Mucosa of stomach (tissue), 1 donor: ENCODE measurements around the gene PLAAT2.
A peak's percentile ranks its signal among the peaks of the same experiment; 100 is the strongest.
"Not testable (repeated sequence)": the region's sequence is repeated elsewhere in the genome, so short reads cannot be mapped to it uniquely, and the experiment has no call there.

Source experiments
- H3K27me3 ChIP-seq: one replicate; pipeline ENCODE4 v1.7.0; 2013; ENCODE audit warnings: mild to moderate bottlenecking, low read length; ENCODE audit not compliant: control insufficient read depth, insufficient read depth
- H3K36me3 ChIP-seq: one replicate; pipeline ENCODE4 v1.7.0; 2013; ENCODE audit warnings: low read length; ENCODE audit not compliant: control insufficient read depth, insufficient read depth
- H3K4me1 ChIP-seq: one replicate; pipeline ENCODE4 v1.7.0; 2013; ENCODE audit warnings: mild to moderate bottlenecking, low read length; ENCODE audit not compliant: control insufficient read depth, insufficient read depth
- H3K4me3 ChIP-seq: one replicate; pipeline ENCODE4 v1.7.0; 2013; ENCODE audit warnings: low read length
- H3K9ac ChIP-seq: one replicate; pipeline ENCODE4 v1.7.0; 2013; ENCODE audit warnings: mild to moderate bottlenecking, low read length, moderate library complexity
- H3K9me3 ChIP-seq: one replicate; pipeline ENCODE4 v1.7.0; 2013; ENCODE audit warnings: mild to moderate bottlenecking, low read length, moderate library complexity; ENCODE audit not compliant: control insufficient read depth
- donor health status: Pancreatic carcinoma.

PLAAT2 gene

DNA sequence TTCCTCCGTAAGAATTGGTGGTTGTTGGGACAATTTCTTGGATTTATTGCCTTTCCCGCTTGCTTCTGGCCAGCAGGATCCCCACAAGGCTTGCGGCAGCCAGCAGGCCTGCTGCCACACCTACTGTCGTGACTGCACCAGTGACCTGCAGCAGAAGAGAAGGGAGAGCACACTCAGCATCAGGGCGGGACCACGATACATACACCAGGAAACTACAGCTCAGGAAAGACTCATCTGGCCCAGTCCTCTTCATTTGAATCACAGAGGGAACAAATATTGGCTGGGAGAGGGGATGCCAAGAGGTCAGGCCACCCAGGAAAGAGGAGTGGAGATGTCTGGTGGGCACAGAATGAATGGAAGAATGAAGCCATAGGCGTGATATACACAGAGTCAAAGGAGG lies 10.3 kb downstream of the PLAAT2 start:
- H3K9me3 ChIP-seq = no peaks in the 10 kb centered on the region
- H3K4me1 ChIP-seq = peaks cover 13% of the 10 kb centered on the region
- H3K36me3 ChIP-seq = no peaks in the 10 kb centered on the region
- H3K27me3 ChIP-seq = no peaks in the 10 kb centered on the region
- no peak overlapping the region for H3K4me3 ChIP-seq
- H3K9ac ChIP-seq = no peak overlapping the region

DNA sequence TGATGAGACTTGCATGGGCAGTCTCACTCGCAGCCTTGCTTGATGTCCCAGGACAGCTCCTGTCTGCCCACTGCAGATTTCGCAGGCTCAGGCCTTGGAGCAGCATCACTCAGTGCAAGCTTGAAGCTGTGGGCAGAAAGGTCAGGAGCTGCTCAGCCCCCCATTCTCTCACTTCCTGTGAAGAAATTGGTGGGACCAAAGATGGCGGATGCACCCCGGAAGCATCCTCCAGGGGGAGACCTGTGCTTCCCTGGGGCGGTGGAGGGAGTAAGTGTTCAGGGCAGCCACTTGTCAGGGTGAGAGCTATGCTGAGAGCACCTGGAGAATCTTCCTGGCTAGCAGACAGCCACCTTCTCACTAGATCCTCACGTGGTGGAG lies 11.3 kb downstream of the PLAAT2 start:
- peaks cover 9% of the 10 kb centered on the region for H3K4me1 ChIP-seq
- H3K4me3 ChIP-seq = no peak overlapping the region
- H3K27me3 ChIP-seq = no peaks in the 10 kb centered on the region
- H3K36me3 ChIP-seq = no peaks in the 10 kb centered on the region
- H3K9ac ChIP-seq = no peak overlapping the region
- H3K9me3 ChIP-seq = no peaks in the 10 kb centered on the region

- H3K27me3 ChIP-seq = no peaks in the 10 kb centered on the region
- H3K9ac ChIP-seq = no peak overlapping the region
- H3K4me3 ChIP-seq = no peak overlapping the region
- H3K9me3 ChIP-seq = no peaks in the 10 kb centered on the region
- peaks cover 9% of the 10 kb centered on the region for H3K4me1 ChIP-seq
- no peaks in the 10 kb centered on the region for H3K36me3 ChIP-seq
Measured at GRCh38 chr11:63551091-63551888, 11.9 kb downstream of the PLAAT2 start.

GRCh38 chr11:63550156-63550700 lies 13.0 kb downstream of the PLAAT2 start:
- H3K9ac ChIP-seq, H3K9me3 ChIP-seq, H3K36me3 ChIP-seq, H3K4me3 ChIP-seq, H3K4me1 ChIP-seq, H3K27me3 ChIP-seq: not testable (repeated sequence)

GRCh38 chr11:63549411-63549810 lies 13.8 kb downstream of the PLAAT2 start:
- no peak overlapping the region for H3K9ac ChIP-seq
- H3K27me3 ChIP-seq = no peaks in the 10 kb centered on the region
- H3K4me1 ChIP-seq = peaks cover 9% of the 10 kb centered on the region
- H3K36me3 ChIP-seq = peaks cover 10% of the 10 kb centered on the region
- H3K4me3 ChIP-seq = no peak overlapping the region
- H3K9me3 ChIP-seq = no peaks in the 10 kb centered on the region

GRCh38 chr11:63548178-63548577 lies 15.0 kb downstream of the PLAAT2 start:
- Histone ChIP-seq H3K4me1 (peaks cover 1% of the 10 kb centered on the region), H3K36me3 (peaks cover 11% of the 10 kb centered on the region)

DNA sequence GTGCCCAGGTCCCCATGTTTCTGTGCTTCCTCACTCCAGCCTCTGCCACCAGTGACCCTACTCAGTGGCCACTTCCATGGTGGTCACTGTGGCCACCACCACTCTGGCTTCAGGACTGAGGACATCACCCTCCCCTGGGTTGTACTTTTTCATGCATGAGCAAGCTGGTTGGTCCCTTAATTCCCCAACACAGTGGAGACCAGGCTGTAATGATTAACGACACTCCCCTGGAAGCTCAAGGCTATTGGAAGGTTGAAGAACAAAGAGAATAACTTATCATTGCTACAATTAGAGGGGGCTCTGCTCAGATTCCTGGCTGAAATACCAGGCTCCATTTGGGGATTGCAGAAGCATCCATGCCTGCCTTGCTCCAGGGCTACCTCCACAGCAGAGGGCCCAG lies 16.1 kb downstream of the PLAAT2 start:
- H3K27me3 ChIP-seq = no peaks in the 10 kb centered on the region
- H3K4me3 ChIP-seq = no peak overlapping the region
- no peak overlapping the region for H3K9ac ChIP-seq
- H3K4me1 ChIP-seq = no peaks in the 10 kb centered on the region
- H3K36me3 ChIP-seq = peaks cover 11% of the 10 kb centered on the region
- no peaks in the 10 kb centered on the region for H3K9me3 ChIP-seq

More at GRCh38 chr11:63548178-63548577, 15.0 kb downstream of the PLAAT2 start:
- Histone ChIP-seq H3K9ac (no peak overlapping the region), H3K9me3 (no peaks in the 10 kb centered on the region), H3K4me3 (no peak overlapping the region), H3K27me3 (no peaks in the 10 kb centered on the region)

GRCh38 chr11:63543711-63544110 lies 19.5 kb downstream of the PLAAT2 start:
- H3K36me3 ChIP-seq = peaks cover 11% of the 10 kb centered on the region
- H3K27me3 ChIP-seq = no peaks in the 10 kb centered on the region
- peaks cover 3% of the 10 kb centered on the region for H3K4me1 ChIP-seq

GRCh38 chr11:63542506-63542905 lies 20.7 kb downstream of the PLAAT2 start:
- Histone ChIP-seq H3K36me3 (peaks cover 11% of the 10 kb centered on the region), H3K4me1 (peaks cover 15% of the 10 kb centered on the region)
- not testable (repeated sequence) for H3K4me3 ChIP-seq, H3K9me3 ChIP-seq, H3K27me3 ChIP-seq, H3K9ac ChIP-seq

More at GRCh38 chr11:63543711-63544110, 19.5 kb downstream of the PLAAT2 start:
- no peak overlapping the region for H3K9ac ChIP-seq
- no peak overlapping the region for H3K4me3 ChIP-seq
- no peaks in the 10 kb centered on the region for H3K9me3 ChIP-seq

DNA sequence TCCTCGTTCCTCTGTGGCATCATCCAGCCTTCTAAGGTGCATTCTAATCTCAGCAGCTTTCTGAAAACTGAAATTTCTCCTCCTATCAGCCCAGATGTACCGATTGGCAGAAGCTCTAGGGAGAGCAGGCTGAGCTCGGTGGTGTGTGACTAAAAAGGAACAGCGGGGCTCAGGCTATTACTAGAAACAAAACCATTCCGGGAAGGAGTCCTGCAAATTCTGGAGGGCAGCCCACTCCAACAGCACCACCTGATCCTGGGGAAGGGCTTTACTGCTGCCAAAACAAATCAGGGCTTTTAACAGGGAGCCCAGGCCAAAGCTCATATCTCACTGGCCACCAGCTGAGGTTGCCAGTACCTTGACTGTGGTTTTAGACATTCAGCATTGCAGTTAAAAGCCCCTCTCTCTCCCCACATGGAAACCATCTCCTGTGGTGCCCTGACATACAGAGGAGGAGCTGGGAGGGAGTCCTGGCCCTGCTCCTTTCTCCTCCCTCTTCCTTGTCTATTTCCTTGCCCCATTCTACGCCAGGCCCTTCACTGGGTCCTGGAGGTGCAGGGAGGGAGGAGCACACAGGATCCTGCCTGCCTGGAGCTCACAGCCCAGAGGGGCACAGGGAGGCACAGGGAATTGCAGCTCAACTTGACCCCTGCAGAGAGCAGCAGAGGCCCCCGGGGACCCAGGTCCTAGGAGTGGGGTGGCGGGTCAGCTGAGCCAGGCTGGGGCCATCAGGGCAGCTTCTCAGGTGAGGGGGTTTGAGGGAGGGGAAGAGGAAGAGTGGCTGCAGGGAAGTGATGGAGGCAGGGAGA lies 25.7 kb downstream of the PLAAT2 start:
- Histone ChIP-seq H3K36me3 (no peaks in the 10 kb centered on the region), H3K4me1 (peaks cover 28% of the 10 kb centered on the region), H3K9ac (peak overlapping the region; percentile 72), H3K4me3 (peak overlapping the region; percentile 75), H3K9me3 (no peaks in the 10 kb centered on the region), H3K27me3 (no peaks in the 10 kb centered on the region)

- peaks cover 30% of the 10 kb centered on the region for H3K4me1 ChIP-seq
- H3K27me3 ChIP-seq = no peaks in the 10 kb centered on the region
- no peaks in the 10 kb centered on the region for H3K9me3 ChIP-seq
- H3K36me3 ChIP-seq = no peaks in the 10 kb centered on the region
- H3K9ac ChIP-seq = peak within 1 kb of the TSS; percentile 72
- H3K4me3 ChIP-seq = peak within 1 kb of the TSS; percentile 75
Measured at GRCh38 chr11:63536669-63537292, 26.4 kb downstream of the PLAAT2 start, which contains the start of gene PLAAT4. Gene PLAAT4, plus strand, starts transcription at chr11:63536808. Its CDS starts 61 bp downstream, at chr11:63536869.
